Measurements from ENCODE around the gene HOXA13.

DNA sequence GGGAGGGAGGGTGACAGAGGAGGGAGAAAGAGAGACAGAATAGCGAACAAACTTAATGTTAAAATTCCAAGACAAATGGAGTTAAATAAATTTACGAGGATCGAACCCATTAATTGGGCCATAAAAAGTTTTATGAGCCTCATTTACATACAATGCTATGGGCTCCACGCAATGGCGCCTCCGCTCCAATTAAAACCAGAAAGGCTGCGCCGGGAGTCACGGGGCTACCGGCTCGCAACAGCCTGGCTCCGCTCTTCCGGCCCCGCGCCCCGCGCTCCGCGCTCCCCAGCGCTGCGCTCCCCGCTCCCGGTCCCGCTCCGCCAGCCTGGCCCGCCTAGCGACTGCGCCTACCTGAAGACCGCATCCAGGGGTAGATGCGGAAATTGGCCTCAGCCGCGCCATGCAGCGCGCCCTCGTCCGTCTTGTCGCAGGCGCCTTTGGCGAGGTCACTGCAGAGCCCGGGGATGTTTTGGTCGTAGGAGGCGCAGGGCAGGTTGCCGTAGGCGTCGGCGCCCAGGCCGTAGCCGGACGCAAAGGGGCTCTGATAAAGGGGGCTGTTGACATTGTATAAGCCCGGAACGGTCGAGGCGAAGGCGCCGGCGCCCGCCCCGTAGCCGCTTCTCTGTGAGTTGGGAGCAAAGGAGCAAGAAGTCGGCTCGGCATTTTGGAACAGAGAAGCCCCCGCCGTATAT is 43.9 kb downstream of the HOXA13 start:
- TF ChIP-seq, protein P1, sequence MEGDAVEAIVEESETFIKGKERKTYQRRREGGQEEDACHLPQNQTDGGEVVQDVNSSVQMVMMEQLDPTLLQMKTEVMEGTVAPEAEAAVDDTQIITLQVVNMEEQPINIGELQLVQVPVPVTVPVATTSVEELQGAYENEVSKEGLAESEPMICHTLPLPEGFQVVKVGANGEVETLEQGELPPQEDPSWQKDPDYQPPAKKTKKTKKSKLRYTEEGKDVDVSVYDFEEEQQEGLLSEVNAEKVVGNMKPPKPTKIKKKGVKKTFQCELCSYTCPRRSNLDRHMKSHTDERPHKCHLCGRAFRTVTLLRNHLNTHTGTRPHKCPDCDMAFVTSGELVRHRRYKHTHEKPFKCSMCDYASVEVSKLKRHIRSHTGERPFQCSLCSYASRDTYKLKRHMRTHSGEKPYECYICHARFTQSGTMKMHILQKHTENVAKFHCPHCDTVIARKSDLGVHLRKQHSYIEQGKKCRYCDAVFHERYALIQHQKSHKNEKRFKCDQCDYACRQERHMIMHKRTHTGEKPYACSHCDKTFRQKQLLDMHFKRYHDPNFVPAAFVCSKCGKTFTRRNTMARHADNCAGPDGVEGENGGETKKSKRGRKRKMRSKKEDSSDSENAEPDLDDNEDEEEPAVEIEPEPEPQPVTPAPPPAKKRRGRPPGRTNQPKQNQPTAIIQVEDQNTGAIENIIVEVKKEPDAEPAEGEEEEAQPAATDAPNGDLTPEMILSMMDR (IDR thresholded peaks at IDR 0.05; ENCODE audit: poor library complexity, severe bottlenecking), result no peak
- TF ChIP-seq, protein P2, sequence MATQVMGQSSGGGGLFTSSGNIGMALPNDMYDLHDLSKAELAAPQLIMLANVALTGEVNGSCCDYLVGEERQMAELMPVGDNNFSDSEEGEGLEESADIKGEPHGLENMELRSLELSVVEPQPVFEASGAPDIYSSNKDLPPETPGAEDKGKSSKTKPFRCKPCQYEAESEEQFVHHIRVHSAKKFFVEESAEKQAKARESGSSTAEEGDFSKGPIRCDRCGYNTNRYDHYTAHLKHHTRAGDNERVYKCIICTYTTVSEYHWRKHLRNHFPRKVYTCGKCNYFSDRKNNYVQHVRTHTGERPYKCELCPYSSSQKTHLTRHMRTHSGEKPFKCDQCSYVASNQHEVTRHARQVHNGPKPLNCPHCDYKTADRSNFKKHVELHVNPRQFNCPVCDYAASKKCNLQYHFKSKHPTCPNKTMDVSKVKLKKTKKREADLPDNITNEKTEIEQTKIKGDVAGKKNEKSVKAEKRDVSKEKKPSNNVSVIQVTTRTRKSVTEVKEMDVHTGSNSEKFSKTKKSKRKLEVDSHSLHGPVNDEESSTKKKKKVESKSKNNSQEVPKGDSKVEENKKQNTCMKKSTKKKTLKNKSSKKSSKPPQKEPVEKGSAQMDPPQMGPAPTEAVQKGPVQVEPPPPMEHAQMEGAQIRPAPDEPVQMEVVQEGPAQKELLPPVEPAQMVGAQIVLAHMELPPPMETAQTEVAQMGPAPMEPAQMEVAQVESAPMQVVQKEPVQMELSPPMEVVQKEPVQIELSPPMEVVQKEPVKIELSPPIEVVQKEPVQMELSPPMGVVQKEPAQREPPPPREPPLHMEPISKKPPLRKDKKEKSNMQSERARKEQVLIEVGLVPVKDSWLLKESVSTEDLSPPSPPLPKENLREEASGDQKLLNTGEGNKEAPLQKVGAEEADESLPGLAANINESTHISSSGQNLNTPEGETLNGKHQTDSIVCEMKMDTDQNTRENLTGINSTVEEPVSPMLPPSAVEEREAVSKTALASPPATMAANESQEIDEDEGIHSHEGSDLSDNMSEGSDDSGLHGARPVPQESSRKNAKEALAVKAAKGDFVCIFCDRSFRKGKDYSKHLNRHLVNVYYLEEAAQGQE (IDR thresholded peaks at IDR 0.05; ENCODE audit: borderline replicate concordance), result no peak
- no peak for TF ChIP-seq EP300 (conservative IDR thresholded peaks at IDR 0.05; ENCODE audit: poor library complexity, severe bottlenecking)

Measured in neural cell (in vitro differentiated cells).